ENCODE results near the gene BUB1B.

DNA sequence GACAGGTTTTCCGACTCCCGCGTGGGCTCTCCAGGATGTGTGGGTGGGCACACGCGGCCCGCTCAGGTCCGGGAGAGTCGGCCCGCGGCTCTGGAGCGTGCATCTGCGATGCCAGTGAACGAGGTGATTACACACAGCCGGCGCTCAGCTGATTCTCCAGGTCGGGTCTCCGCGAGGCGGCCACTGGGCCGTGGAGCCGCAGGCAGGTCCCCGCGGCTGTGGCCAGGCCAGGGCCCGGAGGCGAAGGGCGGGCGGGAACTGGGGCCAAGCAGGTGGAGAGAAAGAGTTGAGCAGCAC lies 91.2 kb downstream of the BUB1B start:
- TF ChIP-seq, protein P1, sequence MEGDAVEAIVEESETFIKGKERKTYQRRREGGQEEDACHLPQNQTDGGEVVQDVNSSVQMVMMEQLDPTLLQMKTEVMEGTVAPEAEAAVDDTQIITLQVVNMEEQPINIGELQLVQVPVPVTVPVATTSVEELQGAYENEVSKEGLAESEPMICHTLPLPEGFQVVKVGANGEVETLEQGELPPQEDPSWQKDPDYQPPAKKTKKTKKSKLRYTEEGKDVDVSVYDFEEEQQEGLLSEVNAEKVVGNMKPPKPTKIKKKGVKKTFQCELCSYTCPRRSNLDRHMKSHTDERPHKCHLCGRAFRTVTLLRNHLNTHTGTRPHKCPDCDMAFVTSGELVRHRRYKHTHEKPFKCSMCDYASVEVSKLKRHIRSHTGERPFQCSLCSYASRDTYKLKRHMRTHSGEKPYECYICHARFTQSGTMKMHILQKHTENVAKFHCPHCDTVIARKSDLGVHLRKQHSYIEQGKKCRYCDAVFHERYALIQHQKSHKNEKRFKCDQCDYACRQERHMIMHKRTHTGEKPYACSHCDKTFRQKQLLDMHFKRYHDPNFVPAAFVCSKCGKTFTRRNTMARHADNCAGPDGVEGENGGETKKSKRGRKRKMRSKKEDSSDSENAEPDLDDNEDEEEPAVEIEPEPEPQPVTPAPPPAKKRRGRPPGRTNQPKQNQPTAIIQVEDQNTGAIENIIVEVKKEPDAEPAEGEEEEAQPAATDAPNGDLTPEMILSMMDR (IDR thresholded peaks at IDR 0.05) = no peak
- no peak for TF ChIP-seq POLR2AphosphoS5 (IDR thresholded peaks at IDR 0.05)

Measured in sigmoid colon (tissue), 4 donors.